Caki2 (cell line): ENCODE data around the gene EPS15. TPM values are rescaled to one million over a fixed set of nuclear protein-coding genes. Genes with fewer than 3 reads are reported as not detected.

Experiments used
- DNase-seq: peaks from one replicate; pipeline ENCODE4 v3.0.0-alpha.2; 2015; ENCODE audit warnings: low read depth
- in situ Hi-C: cut with HindIII; loops from 2 replicates; pipeline ENCODE4 v1.10.0; 2016; ENCODE audit warnings: low sequenced_read_pairs, low pct_unique_long_range_greater_than_20kb, mixed read lengths
- total RNA-seq: library from RNA; depleted of rRNA; stranded (reverse); fragments of >200 nt; shearing (Covaris generic); gene quantifications from 2 replicates; pipeline ENCODE4 v1.2.3, GENCODE V29; 2014; ENCODE audit warnings: low replicate concordance

EPS15 gene
- total RNA-seq, 1 experiment from 2014 or later: 8.7 TPM

DNA sequence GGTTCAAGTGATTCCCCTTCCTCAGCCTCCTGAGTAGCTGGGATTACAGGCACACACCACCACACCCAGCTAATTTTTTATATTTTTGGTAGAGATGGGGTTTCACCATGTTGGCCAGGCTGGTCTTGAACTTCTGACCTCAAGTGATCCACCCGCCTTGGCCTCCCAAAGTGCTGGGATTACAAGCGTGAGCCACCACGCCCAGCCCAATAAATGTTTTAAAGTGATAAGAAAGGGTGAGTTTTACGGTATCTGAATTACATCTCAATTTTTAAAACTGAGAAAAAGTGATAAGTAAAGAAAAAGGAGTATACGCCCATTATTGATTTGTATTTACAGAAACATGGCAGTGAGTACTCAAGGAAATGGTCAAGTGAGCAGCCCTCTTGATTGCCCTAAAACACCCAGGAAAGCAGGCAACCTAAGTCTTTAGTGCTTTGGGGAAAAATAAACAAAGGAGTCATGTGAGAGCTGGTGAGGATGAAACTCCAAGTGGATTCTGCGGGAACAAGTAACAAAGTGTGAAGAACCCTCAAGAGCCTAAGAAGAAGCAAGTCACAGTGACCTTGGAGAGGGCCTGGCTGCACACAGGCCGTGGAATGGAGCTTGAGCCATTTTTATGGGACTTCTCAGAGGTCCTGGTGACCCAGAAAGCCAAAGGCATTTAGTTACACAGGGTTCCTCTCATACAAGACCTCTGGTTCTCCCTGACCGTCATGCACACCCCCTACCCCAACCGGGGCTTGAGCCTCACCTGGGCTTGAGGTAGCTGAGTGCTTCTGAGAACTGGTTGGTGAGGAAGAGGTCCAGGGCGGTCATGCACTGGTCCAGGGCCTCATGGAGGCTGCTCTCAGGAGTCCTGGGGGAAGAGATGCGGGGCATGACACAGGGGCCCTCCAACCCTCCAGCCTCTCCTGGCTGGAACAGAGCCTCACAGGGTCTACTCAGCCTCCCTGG lies 197.8 kb downstream of the EPS15 start:
- in situ Hi-C loops: no loop called here
- DNase-seq: no peak

GRCh38 chr1:51317798-51318197 lies 201.3 kb downstream of the EPS15 start:
- in situ Hi-C loops: no loop called here
- DNase-seq: no peak

DNA sequence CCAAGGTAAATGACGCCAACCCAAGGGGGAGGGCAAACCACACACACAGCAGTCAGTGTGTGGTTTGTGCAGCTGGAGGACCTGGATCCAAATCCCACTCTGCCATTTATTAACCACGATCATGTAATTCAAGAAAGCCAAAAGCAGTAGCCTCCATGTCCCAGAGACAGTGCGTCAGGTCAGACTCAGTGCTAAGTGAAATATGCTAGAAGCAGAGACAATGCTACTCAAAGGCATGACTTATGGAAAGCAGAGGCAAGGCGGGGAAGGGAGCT lies 202.3 kb downstream of the EPS15 start:
- no peak for DNase-seq
- in situ Hi-C loops: no loop called here

DNA sequence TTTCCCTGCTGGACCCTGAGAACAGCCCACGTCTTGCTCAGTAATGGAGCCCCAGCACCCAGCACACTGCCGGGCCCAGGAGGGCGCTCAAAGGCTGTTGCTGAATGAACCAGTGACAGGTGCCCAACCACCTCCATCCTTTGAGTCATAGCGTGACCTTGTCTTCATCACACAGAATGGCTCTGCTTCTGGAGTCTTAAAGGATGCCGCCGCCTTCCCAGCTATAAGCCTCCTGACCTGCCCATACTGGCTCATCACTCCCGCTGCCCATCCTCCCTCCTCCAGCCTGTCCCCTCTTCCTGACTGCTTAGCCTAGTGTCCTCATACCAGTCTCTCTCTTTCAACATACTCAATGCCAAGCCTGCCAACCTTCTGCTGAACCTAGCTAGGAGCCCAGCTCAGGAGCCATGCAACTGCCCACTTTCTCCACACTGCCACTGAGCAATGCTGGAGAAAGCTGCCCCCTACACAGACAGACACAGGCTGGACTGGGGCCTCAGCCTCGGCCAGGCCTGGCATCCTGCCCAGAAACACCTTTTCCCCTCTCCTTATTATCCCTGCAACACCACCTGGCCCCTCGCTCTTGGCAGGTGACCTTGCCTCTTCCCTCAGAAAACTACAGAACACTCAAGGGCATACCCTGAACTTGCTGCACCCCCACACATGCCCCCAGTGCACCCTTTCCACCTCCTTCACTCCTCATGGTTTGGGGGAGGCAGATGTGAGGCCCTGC lies 202.8 kb downstream of the EPS15 start:
- in situ Hi-C loops: no loop called here
- no peak for DNase-seq

DNA sequence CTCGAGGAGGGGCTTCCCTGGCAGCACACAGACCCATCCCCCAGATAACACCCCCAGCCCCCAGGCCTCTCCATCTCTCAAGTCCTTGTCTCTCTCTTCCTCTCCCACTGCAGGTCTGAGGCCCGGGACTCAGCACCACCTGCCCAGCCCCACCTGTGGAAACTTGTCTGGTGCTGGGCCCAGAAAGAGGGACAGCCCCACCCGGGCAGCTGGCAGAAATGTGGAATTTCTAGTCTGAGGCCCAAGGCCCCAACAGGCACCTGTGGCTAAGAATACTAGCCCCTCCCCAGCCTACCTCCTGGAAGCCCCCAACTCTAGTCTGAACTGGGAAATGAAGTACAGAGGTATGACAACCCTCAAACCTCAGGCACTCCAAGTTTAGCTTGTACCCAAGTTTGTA lies 204.1 kb downstream of the EPS15 start:
- in situ Hi-C loops: no loop called here
- no peak for DNase-seq

DNA sequence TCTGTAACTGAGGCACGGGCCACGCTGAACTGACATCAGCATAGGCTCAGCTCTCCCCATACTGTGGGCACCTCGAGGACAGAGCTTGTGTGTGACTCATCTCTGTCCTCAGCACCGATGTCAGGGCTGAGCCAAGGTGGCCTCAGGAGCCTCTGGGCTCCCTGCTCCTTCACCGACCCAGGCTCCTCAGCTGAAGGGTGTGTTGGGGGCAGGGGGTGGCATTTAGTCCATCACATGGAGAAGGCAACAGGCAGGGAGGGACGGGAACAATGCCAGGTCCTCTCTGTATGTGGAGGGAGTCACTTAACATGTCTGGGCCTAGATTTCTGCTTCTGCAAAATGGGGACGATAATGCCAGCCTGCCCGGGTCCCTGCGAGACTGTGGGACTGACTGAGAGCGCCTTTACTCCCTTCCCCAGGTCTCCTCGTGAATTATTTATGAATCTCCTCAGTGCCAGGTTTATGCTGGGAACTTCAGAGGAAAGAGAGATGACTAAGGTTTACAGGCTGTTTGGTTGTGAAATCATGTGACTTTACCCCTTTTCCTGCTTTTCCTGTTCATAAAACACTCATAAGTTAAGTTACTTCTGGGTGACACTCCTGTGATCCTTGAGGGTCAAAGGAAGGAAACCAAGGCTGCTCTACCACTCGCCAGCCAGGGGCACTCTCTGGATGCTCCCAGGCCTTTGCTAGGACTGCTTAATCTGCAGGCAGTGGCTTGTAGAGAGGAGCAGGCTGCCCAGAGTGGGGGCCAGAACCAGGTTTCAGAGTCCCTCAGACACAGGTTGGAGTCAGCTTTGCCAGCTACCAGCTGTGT lies 204.9 kb downstream of the EPS15 start:
- in situ Hi-C loops: no loop called here
- DNase-seq: peak; percentile 76

GRCh38 chr1:51313268-51313852 lies 205.7 kb downstream of the EPS15 start:
- in situ Hi-C loops: no loop called here
- no peak for DNase-seq

- DNase-seq: no peak
- in situ Hi-C loops: no loop called here
Measured at GRCh38 chr1:51312718-51313117, 206.3 kb downstream of the EPS15 start.

DNA sequence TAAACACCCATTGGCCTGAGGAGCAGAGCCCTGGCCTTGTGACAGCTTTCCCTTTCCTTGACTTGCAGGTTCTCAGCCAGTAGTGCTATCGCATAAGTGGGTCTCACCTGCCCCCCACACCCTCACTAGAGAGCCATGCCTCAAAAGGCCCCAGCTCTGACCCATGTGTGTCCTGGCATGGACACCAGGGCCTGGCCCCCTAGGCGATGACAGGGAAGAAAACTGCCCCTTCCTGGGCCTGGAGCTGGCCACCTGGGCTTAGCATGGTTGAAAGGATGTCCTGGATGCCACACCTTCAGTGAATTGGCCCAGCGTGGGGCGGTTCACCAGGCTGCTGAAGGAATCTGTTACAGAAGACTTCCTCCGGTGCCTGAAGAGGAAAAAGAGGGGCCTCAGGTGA lies 207.2 kb downstream of the EPS15 start:
- in situ Hi-C loops: no loop called here
- no peak for DNase-seq

DNA sequence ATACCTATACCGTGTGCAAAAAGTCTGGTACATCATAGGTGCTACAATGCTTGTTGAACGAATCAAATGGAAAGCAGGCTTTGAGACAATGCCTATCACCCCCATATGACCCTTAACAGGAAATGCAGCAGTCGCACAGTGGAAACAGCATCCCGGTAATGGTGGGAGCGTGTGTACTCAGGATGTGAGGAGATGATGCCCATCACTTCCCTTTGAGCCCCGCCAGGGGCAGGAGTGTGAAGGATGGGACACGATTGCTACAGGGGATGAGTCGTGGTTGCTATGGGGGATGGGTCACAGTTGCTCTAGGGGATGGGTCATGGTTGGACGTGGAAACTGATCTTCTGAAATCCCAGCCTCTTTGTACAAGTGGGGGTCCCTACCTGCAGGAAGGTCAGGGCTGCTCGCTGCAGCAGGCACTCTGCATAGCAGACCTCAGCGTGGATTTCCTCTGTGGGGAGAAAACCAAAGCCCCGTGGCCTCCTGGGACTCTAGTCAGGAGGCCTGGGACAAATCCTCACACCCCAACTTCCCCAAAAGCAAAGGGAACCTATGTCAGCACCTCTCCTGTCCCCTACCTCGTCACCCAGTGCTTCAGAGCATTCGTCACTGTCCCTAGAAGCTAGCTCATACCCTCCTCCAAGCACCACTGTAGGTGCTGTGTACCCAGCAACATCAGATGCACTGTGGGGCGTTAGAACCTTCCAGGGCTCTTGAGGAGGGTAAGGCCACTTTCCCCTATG lies 208.0 kb downstream of the EPS15 start:
- DNase-seq: no peak
- in situ Hi-C loops: no loop called here

- DNase-seq: no peak
- in situ Hi-C loops: no loop called here
Measured at GRCh38 chr1:51309291-51309690, 209.8 kb downstream of the EPS15 start.

DNA sequence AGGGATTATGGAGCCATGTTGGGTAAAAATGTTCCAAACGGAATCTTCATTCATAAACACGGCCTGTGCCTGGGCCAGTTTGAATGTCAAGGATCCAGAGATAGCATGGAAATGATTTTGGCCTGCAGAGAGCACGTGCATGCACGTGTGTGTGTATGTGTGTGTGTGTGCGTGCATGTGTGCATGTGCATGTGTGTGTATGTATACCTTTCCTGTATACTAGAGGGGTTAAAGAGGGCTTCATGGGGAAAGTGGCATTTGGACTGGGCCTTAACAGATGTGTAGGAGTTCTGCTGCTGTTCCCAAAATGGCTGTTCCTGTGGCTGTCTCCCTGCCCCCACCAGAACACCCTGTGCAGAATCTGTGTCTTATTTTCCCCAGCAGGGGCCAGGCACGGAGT lies 210.4 kb downstream of the EPS15 start:
- DNase-seq: no peak

DNA sequence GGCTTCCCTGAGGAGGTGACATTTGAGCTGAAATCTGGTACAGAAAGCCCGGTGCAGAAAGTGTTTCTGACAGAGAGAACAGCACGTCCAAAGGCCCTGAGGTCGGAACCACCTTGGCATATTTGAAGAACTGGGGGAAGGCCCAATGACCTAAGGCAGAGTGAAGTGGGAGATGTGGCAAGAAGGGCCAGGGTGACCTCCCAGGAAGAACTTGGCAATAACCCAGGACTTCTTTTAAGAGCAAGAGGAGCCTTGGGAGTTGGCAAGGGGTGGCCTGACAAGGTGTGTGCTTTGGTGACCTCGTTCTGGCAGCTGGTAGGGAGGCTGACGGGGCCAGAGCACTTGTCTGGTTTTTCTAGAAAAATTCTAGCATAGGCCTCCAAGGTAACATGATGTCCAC lies 212.1 kb downstream of the EPS15 start:
- in situ Hi-C loops: no loop called here
- DNase-seq: no peak

More for the DNA sequence above, 210.4 kb downstream of the EPS15 start:
- in situ Hi-C loops: no loop called here

GRCh38 chr1:51305371-51305823 lies 213.7 kb downstream of the EPS15 start:
- peak; percentile 75 for DNase-seq
- in situ Hi-C loops: no loop called here

DNA sequence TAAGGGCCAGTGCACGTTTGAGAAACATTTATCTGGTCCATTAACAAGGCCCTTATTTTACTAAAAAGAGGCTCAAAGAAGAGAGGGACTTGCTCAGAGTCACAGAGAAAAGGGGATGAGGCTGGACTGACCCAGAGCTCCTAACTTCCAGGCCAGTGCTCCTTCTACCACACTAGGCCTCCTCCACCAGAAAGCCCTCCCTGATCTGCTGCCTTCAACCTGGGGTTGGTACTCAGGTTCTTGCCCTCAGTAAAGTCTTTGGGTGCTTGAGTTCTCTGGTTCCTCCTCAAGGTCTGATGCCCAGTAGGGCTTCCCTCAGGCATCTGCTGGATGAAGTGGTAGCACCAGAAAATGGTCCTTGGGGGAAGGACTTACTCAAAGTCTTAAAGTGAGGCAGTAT lies 214.7 kb downstream of the EPS15 start:
- in situ Hi-C loops: no loop called here
- DNase-seq: no peak
